ENCODE data around the gene TMEM217. TPM values are rescaled to one million over a fixed set of nuclear protein-coding genes. Genes with fewer than 3 reads are reported as not detected.

Gene TMEM217
- total and polyA plus RNA-seq, 2 of the 8 experiments (the other 6 are each of a cell fraction or from before 2014, with no cell fraction given), result 0.60 to 1.1 TPM

DNA sequence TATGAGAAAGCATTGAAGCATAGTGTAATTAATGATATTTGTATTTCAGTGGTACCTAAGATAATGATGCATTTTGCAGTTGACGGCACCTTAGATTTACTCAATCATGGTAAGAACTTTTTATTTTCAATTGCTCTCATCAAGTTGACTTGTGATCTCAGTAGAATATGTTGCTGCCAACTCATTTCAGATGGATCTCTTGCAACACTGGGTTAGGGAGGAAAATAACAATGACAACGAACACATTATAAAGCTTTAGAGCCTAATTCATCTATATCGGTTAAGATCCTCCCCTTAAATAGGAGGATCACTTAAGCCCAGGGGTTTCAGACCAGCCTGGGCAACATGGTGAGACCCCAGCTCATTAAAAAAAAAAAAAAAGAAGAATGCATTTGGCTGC lies 18.4 kb downstream of the TMEM217 start (continued):
- TF ChIP-seq, protein P1, sequence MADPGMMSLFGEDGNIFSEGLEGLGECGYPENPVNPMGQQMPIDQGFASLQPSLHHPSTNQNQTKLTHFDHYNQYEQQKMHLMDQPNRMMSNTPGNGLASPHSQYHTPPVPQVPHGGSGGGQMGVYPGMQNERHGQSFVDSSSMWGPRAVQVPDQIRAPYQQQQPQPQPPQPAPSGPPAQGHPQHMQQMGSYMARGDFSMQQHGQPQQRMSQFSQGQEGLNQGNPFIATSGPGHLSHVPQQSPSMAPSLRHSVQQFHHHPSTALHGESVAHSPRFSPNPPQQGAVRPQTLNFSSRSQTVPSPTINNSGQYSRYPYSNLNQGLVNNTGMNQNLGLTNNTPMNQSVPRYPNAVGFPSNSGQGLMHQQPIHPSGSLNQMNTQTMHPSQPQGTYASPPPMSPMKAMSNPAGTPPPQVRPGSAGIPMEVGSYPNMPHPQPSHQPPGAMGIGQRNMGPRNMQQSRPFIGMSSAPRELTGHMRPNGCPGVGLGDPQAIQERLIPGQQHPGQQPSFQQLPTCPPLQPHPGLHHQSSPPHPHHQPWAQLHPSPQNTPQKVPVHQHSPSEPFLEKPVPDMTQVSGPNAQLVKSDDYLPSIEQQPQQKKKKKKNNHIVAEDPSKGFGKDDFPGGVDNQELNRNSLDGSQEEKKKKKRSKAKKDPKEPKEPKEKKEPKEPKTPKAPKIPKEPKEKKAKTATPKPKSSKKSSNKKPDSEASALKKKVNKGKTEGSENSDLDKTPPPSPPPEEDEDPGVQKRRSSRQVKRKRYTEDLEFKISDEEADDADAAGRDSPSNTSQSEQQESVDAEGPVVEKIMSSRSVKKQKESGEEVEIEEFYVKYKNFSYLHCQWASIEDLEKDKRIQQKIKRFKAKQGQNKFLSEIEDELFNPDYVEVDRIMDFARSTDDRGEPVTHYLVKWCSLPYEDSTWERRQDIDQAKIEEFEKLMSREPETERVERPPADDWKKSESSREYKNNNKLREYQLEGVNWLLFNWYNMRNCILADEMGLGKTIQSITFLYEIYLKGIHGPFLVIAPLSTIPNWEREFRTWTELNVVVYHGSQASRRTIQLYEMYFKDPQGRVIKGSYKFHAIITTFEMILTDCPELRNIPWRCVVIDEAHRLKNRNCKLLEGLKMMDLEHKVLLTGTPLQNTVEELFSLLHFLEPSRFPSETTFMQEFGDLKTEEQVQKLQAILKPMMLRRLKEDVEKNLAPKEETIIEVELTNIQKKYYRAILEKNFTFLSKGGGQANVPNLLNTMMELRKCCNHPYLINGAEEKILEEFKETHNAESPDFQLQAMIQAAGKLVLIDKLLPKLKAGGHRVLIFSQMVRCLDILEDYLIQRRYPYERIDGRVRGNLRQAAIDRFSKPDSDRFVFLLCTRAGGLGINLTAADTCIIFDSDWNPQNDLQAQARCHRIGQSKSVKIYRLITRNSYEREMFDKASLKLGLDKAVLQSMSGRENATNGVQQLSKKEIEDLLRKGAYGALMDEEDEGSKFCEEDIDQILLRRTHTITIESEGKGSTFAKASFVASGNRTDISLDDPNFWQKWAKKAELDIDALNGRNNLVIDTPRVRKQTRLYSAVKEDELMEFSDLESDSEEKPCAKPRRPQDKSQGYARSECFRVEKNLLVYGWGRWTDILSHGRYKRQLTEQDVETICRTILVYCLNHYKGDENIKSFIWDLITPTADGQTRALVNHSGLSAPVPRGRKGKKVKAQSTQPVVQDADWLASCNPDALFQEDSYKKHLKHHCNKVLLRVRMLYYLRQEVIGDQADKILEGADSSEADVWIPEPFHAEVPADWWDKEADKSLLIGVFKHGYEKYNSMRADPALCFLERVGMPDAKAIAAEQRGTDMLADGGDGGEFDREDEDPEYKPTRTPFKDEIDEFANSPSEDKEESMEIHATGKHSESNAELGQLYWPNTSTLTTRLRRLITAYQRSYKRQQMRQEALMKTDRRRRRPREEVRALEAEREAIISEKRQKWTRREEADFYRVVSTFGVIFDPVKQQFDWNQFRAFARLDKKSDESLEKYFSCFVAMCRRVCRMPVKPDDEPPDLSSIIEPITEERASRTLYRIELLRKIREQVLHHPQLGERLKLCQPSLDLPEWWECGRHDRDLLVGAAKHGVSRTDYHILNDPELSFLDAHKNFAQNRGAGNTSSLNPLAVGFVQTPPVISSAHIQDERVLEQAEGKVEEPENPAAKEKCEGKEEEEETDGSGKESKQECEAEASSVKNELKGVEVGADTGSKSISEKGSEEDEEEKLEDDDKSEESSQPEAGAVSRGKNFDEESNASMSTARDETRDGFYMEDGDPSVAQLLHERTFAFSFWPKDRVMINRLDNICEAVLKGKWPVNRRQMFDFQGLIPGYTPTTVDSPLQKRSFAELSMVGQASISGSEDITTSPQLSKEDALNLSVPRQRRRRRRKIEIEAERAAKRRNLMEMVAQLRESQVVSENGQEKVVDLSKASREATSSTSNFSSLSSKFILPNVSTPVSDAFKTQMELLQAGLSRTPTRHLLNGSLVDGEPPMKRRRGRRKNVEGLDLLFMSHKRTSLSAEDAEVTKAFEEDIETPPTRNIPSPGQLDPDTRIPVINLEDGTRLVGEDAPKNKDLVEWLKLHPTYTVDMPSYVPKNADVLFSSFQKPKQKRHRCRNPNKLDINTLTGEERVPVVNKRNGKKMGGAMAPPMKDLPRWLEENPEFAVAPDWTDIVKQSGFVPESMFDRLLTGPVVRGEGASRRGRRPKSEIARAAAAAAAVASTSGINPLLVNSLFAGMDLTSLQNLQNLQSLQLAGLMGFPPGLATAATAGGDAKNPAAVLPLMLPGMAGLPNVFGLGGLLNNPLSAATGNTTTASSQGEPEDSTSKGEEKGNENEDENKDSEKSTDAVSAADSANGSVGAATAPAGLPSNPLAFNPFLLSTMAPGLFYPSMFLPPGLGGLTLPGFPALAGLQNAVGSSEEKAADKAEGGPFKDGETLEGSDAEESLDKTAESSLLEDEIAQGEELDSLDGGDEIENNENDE (IDR thresholded peaks at IDR 0.05; ENCODE audit: insufficient replicate concordance, low read length), result no peak
- TF ChIP-seq TAF1 (IDR thresholded peaks at IDR 0.05; ENCODE audit: low read depth, low read length) (no peak), KDM5A (IDR thresholded peaks at IDR 0.05; ENCODE audit: low read length) (no peak), TBP (IDR thresholded peaks at IDR 0.05; ENCODE audit: low read depth, low read length) (no peak), TAF7 (optimal IDR thresholded peaks at IDR 0.05; ENCODE audit: borderline replicate concordance, low read depth, low read length) (no peak), NRF1 (IDR thresholded peaks at IDR 0.05; ENCODE audit: low read depth, low read length) (no peak), BACH1 (IDR thresholded peaks at IDR 0.05; ENCODE audit: low read length) (no peak)
